NCI-H460 (cell line): Measurements from ENCODE around the gene KRT31. TPM values are rescaled to one million over a fixed set of nuclear protein-coding genes. Genes with fewer than 3 reads are reported as not detected.
"Not testable (repeated sequence)": the region's sequence is repeated elsewhere in the genome, so short reads cannot be mapped to it uniquely, and the experiment has no call there.

Experiments
- DNase-seq: peaks from one replicate; pipeline ENCODE4 v3.0.0-alpha.2; 2016; ENCODE audit warnings: low read depth; ENCODE audit errors: extremely low read depth
- total RNA-seq: library from RNA; depleted of rRNA; stranded (reverse); fragments of >200 nt; shearing (Covaris generic); gene quantifications from 2 replicates; pipeline ENCODE4 v1.2.3, GENCODE V29; 2014

Gene KRT31
- total RNA-seq, 1 experiment from 2014 or later, result not detected

GRCh38 chr17:41418116-41418860 is 20.9 kb upstream of the KRT31 start:
- DNase-seq, result no peak

- no peak for DNase-seq
Observed at GRCh38 chr17:41417576-41418015, 20.2 kb upstream of the KRT31 start.

GRCh38 chr17:41417127-41417526 is 19.7 kb upstream of the KRT31 start:
- DNase-seq, result no peak

- no peak for DNase-seq
Observed at GRCh38 chr17:41416479-41416878, 19.1 kb upstream of the KRT31 start.

DNA sequence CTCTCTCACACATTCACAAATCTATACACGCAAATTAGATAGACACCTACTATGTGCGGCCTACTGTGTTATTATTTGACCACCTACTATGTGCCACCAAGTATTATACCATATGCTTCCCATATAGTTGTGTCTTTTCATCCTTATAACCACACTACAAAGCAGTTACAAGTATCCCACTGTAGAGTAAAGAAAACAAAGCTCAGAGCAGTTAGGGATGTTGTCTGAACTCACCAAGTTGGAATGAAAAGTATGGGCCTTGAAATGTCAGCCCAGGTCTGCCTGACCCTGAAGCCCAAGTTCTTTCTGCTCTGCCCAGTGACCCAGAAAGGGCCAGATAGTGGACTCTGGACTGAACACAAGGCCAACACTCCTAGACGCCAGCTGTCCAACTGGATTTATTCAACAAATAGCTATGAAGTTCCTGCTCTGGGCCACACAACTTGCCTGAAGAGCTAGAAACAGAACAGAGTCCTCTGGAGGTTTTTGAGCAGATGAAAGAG is 18.5 kb upstream of the KRT31 start:
- DNase-seq, result no peak

DNA sequence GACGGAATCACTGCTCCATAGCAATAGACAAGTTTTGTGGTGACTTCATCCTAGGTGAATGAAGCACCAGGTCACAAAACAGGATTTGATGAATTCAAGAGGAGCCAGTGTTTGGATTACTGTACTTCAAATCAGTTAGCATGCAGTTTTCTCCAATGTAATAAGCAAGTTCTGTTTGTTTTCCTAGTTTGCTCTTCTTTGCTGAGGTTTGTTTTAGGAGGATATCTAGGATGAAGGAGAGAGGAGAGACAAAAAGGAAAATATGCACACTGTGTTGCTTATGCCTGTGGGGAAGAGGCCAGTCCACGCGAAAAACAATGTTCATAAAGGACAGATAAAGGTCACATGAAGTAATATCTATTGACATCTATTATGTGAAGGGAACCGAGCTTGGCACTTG is 18.0 kb upstream of the KRT31 start:
- no peak for DNase-seq

GRCh38 chr17:41413982-41414381 is 16.6 kb upstream of the KRT31 start:
- DNase-seq, result no peak

GRCh38 chr17:41413353-41413957 is 16.0 kb upstream of the KRT31 start:
- no peak for DNase-seq

- no peak for DNase-seq
Observed at GRCh38 chr17:41411072-41411840, 13.8 kb upstream of the KRT31 start.

- no peak for DNase-seq
Observed at GRCh38 chr17:41407226-41407625, 9.8 kb upstream of the KRT31 start.

- no peak for DNase-seq
Observed at GRCh38 chr17:41406205-41406604, 8.8 kb upstream of the KRT31 start.

DNA sequence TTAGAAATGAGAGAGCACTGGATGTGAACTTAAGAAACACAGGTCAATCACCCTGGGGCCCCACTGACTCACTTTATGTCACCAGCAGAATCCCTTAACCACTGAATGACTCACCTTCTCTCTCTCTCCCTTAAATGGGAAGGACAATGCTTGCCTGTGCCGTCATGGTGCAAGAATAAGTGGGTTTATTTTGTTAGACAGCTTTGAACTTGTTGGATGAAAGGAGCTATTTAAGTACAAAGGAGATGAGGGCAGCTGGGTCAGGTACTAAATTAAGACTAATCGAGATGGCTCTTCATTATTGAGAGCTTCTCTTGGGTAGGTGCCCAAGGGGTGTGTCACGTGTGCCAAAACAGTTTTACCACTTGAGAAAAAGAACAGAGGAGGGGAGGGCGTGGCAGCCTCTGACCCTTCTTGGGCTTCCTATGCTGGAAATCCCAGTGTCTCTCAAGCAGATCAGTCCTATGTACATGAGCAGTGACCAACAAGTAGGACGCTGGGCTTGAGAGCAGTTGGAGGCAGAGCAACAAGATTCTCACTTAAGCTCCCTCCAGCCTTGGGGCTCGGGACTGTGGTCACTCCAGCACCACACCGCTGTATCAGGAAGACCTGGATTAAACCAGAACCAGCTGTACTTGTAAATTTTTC is 6.7 kb upstream of the KRT31 start:
- DNase-seq, result peak; percentile 28

- no peak for DNase-seq
Observed at GRCh38 chr17:41403404-41404023, 6.1 kb upstream of the KRT31 start.

DNA sequence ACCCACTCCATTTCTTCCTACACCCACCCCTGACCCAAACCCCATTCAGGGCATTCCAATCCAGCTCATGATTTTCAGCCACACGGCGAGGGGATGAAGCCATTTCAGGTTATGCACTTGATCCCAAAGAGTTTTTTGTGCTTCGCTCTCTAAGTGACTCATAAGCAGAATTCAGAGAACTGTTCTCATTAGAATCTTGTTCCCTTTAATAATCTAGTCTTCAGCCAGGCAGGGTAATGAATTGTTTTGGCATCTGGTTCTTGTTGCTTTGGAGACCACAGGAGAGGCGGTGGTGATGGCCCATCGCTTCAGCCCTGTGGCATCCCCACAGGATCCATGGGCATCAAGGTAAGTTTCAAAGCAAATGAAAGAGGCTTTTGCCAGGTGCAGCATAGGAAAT is 4.8 kb upstream of the KRT31 start:
- DNase-seq, result no peak

GRCh38 chr17:41396340-41396739 is 1.1 kb downstream of the KRT31 start:
- no peak for DNase-seq

DNA sequence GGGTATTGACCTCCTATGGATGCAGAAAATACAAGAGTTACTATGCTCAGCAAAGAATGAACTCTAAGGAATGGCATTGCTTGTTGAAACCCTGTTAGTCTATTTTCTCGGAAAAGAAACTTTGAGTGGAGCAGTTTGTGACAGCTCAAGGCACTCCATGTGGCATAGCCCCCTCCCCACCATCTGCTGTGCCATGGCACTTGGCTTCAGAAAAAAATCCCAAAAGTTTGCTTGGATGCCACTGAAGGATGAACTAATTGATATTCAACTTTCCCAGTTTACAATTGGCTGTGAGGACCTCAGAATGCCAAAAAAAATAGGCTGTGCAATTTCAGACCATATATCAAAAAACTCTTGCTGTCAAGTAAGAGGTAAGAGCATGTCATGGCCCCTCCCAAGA is 1.8 kb downstream of the KRT31 start:
- DNase-seq, result no peak

GRCh38 chr17:41395044-41395443 is 2.4 kb downstream of the KRT31 start:
- not testable (repeated sequence) for DNase-seq

- no peak for DNase-seq
Observed at GRCh38 chr17:41394254-41394996, 3.0 kb downstream of the KRT31 start.

DNA sequence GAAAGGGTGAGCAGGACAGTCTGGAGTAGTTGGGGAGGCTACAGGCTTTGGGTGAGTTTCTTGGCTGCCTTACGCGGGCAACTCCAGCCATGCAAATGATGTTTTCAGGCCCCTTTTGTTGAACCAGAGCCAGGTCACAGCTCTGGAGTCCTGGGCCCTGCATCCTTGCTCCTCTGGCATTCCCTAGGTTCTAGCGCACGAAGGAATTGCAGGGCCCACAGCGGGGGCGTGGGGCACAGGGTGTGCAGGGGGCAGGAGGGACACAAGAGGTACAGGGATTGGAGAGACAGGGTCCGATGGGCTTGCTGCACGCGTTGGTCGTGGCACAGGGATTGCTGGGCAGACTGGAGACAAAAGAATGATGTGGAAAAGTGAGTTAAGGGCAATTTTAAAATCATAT is 3.6 kb downstream of the KRT31 start:
- no peak for DNase-seq

DNA sequence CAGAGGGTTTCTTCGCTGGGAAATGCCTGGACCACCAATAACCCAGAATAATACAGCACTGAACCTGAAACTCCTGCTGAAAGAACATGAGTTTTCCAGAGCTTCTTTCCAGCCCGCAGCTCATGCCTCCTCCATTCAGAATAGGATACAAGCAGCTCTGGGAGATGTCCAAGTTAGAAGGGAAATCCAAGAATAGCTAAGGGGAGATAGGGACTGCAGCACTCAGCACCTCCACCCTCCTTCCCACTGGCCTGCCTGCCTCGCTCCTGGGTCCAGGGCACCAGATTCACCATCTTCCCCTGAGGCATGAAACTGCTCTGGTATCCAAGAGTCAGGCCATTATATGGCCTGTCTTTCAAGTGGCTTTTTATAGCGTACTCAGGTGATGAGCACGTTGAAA is 4.1 kb downstream of the KRT31 start:
- DNase-seq, result no peak
